HEK293T (cell line): ENCODE measurements around the gene ITGB2.

Experiments used
- BHLHE40 ChIP-seq: fragments of 450-650 bp; IDR thresholded peaks from 2 replicates; pipeline ENCODE4 v1.6.1; 2016; ENCODE audit warnings: mild to moderate bottlenecking, moderate library complexity, borderline replicate concordance
- ELF4 ChIP-seq: fragments of 450-650 bp; IDR thresholded peaks from 2 replicates; pipeline ENCODE4 v1.6.1; 2017; ENCODE audit warnings: antibody characterized with exemption
- FOXA1 ChIP-seq: fragments of 450-650 bp; IDR thresholded peaks from 2 replicates; pipeline ENCODE4 v1.6.1; 2016; ENCODE audit warnings: mild to moderate bottlenecking
- FOXK2 ChIP-seq: fragments of 450-650 bp; IDR thresholded peaks from 2 replicates; pipeline ENCODE4 v1.6.1; 2016; ENCODE audit warnings: mild to moderate bottlenecking
- LEF1 ChIP-seq: fragments of 450-650 bp; IDR thresholded peaks from 2 replicates; pipeline ENCODE4 v1.6.1; 2017; ENCODE audit warnings: mild to moderate bottlenecking, borderline replicate concordance
- NFRKB ChIP-seq: fragments of 450-650 bp; IDR thresholded peaks from 2 replicates; pipeline ENCODE4 v1.6.1; 2016; ENCODE audit warnings: mild to moderate bottlenecking, moderate library complexity
- PKNOX1 ChIP-seq: fragments of 450-650 bp; IDR thresholded peaks from 2 replicates; pipeline ENCODE4 v1.6.1; 2016
- SP1 ChIP-seq: fragments of 450-650 bp; IDR thresholded peaks from 2 replicates; pipeline ENCODE4 v1.6.1; 2017
- SUZ12 ChIP-seq: fragments of 450-650 bp; IDR thresholded peaks from 2 replicates; pipeline ENCODE4 v1.6.1; 2016; ENCODE audit warnings: mild to moderate bottlenecking
- TARDBP ChIP-seq: fragments of 450-650 bp; IDR thresholded peaks from 2 replicates; pipeline ENCODE4 v1.6.1; 2016
- ZNF384 ChIP-seq: fragments of 450-650 bp; IDR thresholded peaks from 2 replicates; pipeline ENCODE4 v1.6.1; 2016

DNA sequence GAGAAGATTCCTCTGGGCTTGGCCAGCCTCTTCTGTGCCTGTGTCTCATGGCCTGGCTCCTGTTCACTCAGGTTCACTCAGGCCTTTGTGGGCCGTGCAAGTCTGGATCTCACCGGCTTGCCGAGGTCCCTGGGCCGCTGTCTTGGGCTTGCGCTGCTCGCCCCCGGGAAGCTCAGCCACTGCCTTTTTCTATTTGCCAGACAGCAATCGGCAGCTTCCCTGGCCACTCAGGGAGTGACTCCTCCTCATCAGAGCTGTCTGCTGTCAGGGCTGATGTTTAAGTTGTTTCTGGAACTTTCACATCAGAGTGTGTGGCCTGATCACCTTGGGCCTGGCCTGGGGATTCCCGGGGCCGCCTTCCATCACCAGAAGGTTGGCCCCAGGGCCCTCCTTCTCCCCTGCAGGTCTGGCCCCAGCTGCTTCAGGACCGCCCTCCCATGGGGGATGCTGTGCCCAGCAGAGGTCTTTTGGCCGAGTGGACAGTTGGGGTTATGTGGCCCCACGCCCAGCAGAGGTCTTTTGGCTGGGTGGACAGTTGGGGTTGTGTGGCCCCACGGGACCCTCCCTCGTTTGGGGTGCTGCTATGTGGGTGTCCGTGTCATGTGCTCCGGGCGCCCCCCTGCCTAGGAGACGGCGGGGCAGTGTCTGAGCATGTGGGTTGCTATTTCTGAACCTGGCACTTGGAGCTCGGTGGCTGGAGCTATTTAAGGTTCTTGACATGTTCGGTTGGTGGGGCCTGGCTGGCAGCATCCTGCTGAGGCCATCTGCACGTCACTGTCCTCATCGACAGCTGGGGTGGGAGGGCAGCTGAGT is 31.6 kb upstream of the ITGB2 start:
- no peak for TF ChIP-seq LEF1
- no peak for TF ChIP-seq TARDBP
- TF ChIP-seq PKNOX1 = no peak
- no peak for TF ChIP-seq SP1
- no peak for TF ChIP-seq BHLHE40
- TF ChIP-seq SUZ12 = no peak
- TF ChIP-seq NFRKB = no peak
- TF ChIP-seq FOXK2 = no peak
- no peak for TF ChIP-seq FOXA1
- no peak for TF ChIP-seq ELF4
- TF ChIP-seq ZNF384 = no peak
